AG09309 (cell line): ENCODE measurements around the gene RFESD.

Experiments used
- DNase-seq: peaks from one replicate; pipeline ENCODE4 v3.0.0-alpha.2; 2010; ENCODE audit warnings: low read depth
- H3K4me3 ChIP-seq: 2 replicates; pipeline ENCODE4 v1.5.1; 2011; ENCODE audit warnings: mild to moderate bottlenecking, low read depth, low read length, moderate library complexity; ENCODE audit not compliant: control insufficient read depth
- CTCF ChIP-seq: IDR thresholded peaks from 2 replicates; pipeline ENCODE4 v1.5.1; 2011; ENCODE audit warnings: mild to moderate bottlenecking, low read depth, low read length, inconsistent platforms; ENCODE audit not compliant: insufficient read depth, control insufficient read depth; ENCODE audit errors: missing control alignments

The RFESD gene

DNA sequence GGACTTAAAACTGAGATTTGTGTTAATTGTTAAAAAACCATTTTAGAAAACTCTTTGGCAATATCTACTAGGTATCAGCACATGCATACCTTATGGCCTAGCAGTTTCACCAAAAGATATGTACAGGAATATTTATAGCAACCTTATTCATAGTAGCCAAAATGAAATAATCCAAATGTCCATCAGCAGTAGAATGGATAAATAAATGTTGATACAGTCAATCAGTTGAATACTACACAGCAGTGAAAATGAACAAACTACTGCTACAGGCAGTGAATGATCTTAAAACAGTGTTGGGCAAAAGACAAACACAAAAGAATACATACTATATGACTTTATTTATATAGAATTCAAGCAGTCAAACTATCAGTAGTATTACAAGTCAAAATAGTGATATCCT is 16.4 kb downstream of the RFESD start:
- no peak for DNase-seq

DNA sequence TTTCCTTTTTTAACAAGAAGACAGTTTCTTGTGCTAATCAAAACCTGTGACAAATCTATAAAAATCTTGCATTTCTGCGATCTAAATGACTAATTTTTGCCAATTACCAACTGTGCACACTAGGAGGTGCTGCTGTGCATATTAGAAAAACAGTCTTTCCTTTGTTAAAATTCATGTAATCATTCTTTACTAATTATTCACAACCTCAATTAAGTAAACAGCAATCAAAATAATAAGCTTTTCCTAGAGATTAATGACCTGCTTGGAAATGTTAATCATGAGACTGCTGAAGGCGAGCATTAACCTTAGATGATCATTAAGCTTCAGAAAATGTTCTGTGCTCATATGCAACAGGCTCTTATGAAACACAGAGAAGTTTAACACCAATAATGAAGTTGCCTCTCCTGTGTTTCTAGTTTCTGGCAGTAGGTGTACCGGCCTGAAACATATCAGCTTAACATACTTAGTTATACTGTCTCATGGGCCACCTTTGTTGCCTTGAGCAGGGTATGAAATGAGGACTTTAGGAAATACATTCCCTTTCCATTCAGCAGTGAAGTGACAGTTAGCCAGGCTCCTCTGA is 17.7 kb downstream of the RFESD start:
- DNase-seq, result no peak
- TF ChIP-seq CTCF, result peak; percentile 67
- no peak overlapping the region for H3K4me3 ChIP-seq

More for the DNA sequence above, 16.4 kb downstream of the RFESD start:
- no peak overlapping the region for H3K4me3 ChIP-seq
- TF ChIP-seq CTCF, result no peak

- no peak for TF ChIP-seq CTCF
- DNase-seq, result no peak
- no peak overlapping the region for H3K4me3 ChIP-seq
Observed at GRCh38 chr5:95667061-95667618, 20.6 kb downstream of the RFESD start.

GRCh38 chr5:95667678-95668077 is 21.1 kb downstream of the RFESD start:
- no peak overlapping the region for H3K4me3 ChIP-seq
- no peak for DNase-seq
- TF ChIP-seq CTCF, result no peak

GRCh38 chr5:95668216-95668615 is 21.6 kb downstream of the RFESD start:
- TF ChIP-seq CTCF, result no peak
- DNase-seq, result no peak
- H3K4me3 ChIP-seq, result no peak overlapping the region

DNA sequence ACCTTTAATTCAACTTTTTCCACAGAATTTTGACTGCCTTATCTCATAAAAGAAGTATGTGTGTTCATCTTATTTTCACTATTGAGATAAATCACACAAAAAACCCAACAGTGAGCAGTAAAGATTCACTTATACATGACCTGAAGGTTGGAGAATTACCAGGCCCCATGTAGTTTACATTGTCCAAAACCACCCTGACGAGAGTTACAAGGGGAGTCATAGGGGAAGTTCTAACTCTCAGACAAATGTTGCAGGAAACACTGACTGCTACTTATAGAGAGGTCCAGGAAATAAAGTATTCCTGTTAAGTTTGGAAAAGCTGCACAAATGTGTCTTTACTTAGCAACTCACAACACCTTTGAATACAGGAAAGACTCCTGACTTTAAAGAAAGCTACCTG is 22.2 kb downstream of the RFESD start:
- TF ChIP-seq CTCF, result no peak
- no peak for DNase-seq
- H3K4me3 ChIP-seq, result no peak overlapping the region

DNA sequence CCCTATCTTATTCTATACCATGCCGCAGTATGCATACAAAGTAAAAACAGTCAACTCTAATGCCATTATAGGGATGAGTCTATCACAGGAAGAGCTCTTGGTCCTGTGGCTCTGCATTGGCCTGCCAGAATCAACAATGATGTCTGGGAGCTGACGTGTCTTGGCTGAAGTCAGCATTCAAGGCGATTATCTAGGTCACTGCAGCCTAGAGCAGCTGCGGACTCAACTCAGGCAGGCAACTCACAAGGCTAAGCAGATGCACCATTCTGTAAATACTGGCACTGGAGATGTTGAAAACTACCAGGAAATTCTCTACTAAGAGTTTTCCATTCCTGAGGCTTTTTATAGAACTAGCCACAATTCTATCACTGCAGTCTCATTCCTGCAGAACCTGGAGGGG is 23.0 kb downstream of the RFESD start:
- peak; percentile 97 for DNase-seq
- TF ChIP-seq CTCF, result no peak
- H3K4me3 ChIP-seq, result no peak overlapping the region
